Fibroblast of lung (primary cell): ENCODE measurements around the gene IFIT1B.

Experiments
- EZH2 ChIP-seq: IDR thresholded peaks from 2 replicates; pipeline ENCODE4 v1.5.1; 2012; ENCODE audit warnings: low read length, control low read depth, mild to moderate bottlenecking; ENCODE audit errors: missing control alignments
- TF ChIP-seq, protein P1 (sequence below), 2 donors: IDR thresholded peaks in 1 of 2; conservative IDR thresholded peaks in 1 of 2; 1 replicate in 1 of 2; 2 replicates in 1 of 2; pipeline ENCODE4 v1.5.1; 2011 to 2012; ENCODE audit warnings: low read length in 2 of 2, control low read depth in 1 of 2, inconsistent platforms in 1 of 2, low read depth in 1 of 2, mild to moderate bottlenecking in 1 of 2

DNA sequence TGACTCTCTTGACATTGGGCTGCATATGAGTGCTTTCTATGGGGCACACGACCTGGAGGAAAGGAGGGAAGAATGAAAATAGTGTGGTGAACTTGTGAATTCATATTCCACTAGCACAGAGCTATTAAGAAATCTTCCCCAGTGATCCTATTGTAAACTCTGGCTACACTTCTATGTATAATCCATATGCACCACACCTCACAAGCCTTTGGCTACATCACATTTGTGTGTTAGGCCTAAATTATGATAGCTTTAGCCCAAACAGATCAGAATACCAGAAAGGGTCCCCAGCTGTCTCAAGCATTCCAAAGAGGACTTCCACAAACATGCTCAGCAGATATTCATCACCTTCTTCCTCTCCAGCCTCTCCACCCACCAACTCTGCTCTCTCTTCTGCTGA, 9.7 kb upstream of the IFIT1B start:
- TF ChIP-seq, protein P1, sequence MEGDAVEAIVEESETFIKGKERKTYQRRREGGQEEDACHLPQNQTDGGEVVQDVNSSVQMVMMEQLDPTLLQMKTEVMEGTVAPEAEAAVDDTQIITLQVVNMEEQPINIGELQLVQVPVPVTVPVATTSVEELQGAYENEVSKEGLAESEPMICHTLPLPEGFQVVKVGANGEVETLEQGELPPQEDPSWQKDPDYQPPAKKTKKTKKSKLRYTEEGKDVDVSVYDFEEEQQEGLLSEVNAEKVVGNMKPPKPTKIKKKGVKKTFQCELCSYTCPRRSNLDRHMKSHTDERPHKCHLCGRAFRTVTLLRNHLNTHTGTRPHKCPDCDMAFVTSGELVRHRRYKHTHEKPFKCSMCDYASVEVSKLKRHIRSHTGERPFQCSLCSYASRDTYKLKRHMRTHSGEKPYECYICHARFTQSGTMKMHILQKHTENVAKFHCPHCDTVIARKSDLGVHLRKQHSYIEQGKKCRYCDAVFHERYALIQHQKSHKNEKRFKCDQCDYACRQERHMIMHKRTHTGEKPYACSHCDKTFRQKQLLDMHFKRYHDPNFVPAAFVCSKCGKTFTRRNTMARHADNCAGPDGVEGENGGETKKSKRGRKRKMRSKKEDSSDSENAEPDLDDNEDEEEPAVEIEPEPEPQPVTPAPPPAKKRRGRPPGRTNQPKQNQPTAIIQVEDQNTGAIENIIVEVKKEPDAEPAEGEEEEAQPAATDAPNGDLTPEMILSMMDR (conservative IDR thresholded peaks at IDR 0.05 in 1 of 2, IDR thresholded peaks at IDR 0.05 in 1 of 2; ENCODE audit: low read depth in 1 of 2, low read length in 2 of 2): no peak
- no peak for TF ChIP-seq EZH2
